Measurements from ENCODE around the gene PTGR3.

PTGR3 gene

GRCh38 chr18:75246721-75247610 is 38.0 kb upstream of the PTGR3 start:
- H3F3A ChIP-seq (ENCODE audit: insufficient read depth, low read length): no peaks in the 10 kb centered on the region
- H3K4me2 ChIP-seq (ENCODE audit: low read length): no peak overlapping the region
- TF ChIP-seq CTCF (IDR thresholded peaks at IDR 0.05; ENCODE audit: low read length) (no peak), EZH2 (IDR thresholded peaks at IDR 0.05; ENCODE audit: borderline replicate concordance, low read length) (no peak)
- no peak overlapping the region for H3K27ac ChIP-seq (ENCODE audit: low read depth, low read length, poor library complexity, severe bottlenecking)
- H3K9me2 ChIP-seq (ENCODE audit: low read depth, low read length): no peaks in the 10 kb centered on the region
- H3K9ac ChIP-seq (ENCODE audit: low read length): no peak overlapping the region
- H4K20me1 ChIP-seq (ENCODE audit: insufficient read depth, low read length): no peaks in the 10 kb centered on the region
- no peaks in the 10 kb centered on the region for H3K9me3 ChIP-seq (ENCODE audit: low read length)
- H3K79me2 ChIP-seq (ENCODE audit: insufficient read depth, low read length): no peaks in the 10 kb centered on the region
- H3K27me3 ChIP-seq (ENCODE audit: insufficient read depth, low read length): peaks cover 4% of the 10 kb centered on the region; the same call in 1 of the 2 replicates
- no peak overlapping the region for H2AFZ ChIP-seq (ENCODE audit: low read length)
- no peak overlapping the region for H3K4me3 ChIP-seq (ENCODE audit: low read depth, low read length, poor library complexity, severe bottlenecking)
- H3K36me3 ChIP-seq (ENCODE audit: insufficient read depth, low read length): no peaks in the 10 kb centered on the region
- H3K4me1 ChIP-seq (ENCODE audit: insufficient read depth, low read length, severe bottlenecking): no peaks in the 10 kb centered on the region

- Histone ChIP-seq H3K9me3 (ENCODE audit: low read length) (no peaks in the 10 kb centered on the region), H2AFZ (ENCODE audit: low read length) (no peak overlapping the region), H3K9ac (ENCODE audit: low read length) (no peak overlapping the region), H3K4me2 (ENCODE audit: low read length) (no peak overlapping the region), H3K27me3 (ENCODE audit: insufficient read depth, low read length) (peaks cover 4% of the 10 kb centered on the region; the same call in 1 of the 2 replicates), H3K79me2 (ENCODE audit: insufficient read depth, low read length) (no peaks in the 10 kb centered on the region), H3F3A (ENCODE audit: insufficient read depth, low read length) (no peaks in the 10 kb centered on the region), H3K9me2 (ENCODE audit: low read depth, low read length) (no peaks in the 10 kb centered on the region), H3K4me1 (ENCODE audit: insufficient read depth, low read length, severe bottlenecking) (no peaks in the 10 kb centered on the region), H4K20me1 (ENCODE audit: insufficient read depth, low read length) (no peaks in the 10 kb centered on the region), H3K27ac (ENCODE audit: low read depth, low read length, poor library complexity, severe bottlenecking) (no peak overlapping the region), H3K36me3 (ENCODE audit: insufficient read depth, low read length) (no peaks in the 10 kb centered on the region), H3K4me3 (ENCODE audit: low read depth, low read length, poor library complexity, severe bottlenecking) (no peak overlapping the region)
- TF ChIP-seq EZH2 (IDR thresholded peaks at IDR 0.05; ENCODE audit: borderline replicate concordance, low read length): no peak
- TF ChIP-seq CTCF (IDR thresholded peaks at IDR 0.05; ENCODE audit: low read length): peak; percentile 28; the same call in 1 of the 2 replicates
Observed at GRCh38 chr18:75244351-75245313, 35.7 kb upstream of the PTGR3 start.

GRCh38 chr18:75241705-75242104 is 32.8 kb upstream of the PTGR3 start:
- Histone ChIP-seq H3K9me2 (ENCODE audit: low read depth, low read length) (no peaks in the 10 kb centered on the region), H3K36me3 (ENCODE audit: insufficient read depth, low read length) (no peaks in the 10 kb centered on the region), H3K9ac (ENCODE audit: low read length) (no peak overlapping the region), H3K27me3 (ENCODE audit: insufficient read depth, low read length) (peaks cover 4% of the 10 kb centered on the region; the same call in 1 of the 2 replicates), H4K20me1 (ENCODE audit: insufficient read depth, low read length) (no peaks in the 10 kb centered on the region), H3K4me3 (ENCODE audit: low read depth, low read length, poor library complexity, severe bottlenecking) (no peak overlapping the region), H3K9me3 (ENCODE audit: low read length) (no peaks in the 10 kb centered on the region), H3F3A (ENCODE audit: insufficient read depth, low read length) (no peaks in the 10 kb centered on the region), H3K4me1 (ENCODE audit: insufficient read depth, low read length, severe bottlenecking) (no peaks in the 10 kb centered on the region), H2AFZ (ENCODE audit: low read length) (no peak overlapping the region), H3K27ac (ENCODE audit: low read depth, low read length, poor library complexity, severe bottlenecking) (no peak overlapping the region), H3K79me2 (ENCODE audit: insufficient read depth, low read length) (no peaks in the 10 kb centered on the region), H3K4me2 (ENCODE audit: low read length) (no peak overlapping the region)
- TF ChIP-seq CTCF (IDR thresholded peaks at IDR 0.05; ENCODE audit: low read length): no peak
- TF ChIP-seq EZH2 (IDR thresholded peaks at IDR 0.05; ENCODE audit: borderline replicate concordance, low read length): no peak

Measured in OCI-LY1 (cell line).